ENCODE results near the gene ANXA7.
"Not testable (repeated sequence)": the region's sequence is repeated elsewhere in the genome, so short reads cannot be mapped to it uniquely, and the experiment has no call there.

Gene ANXA7

GRCh38 chr10:73394325-73394724, 19.5 kb downstream of the ANXA7 start:
- H3K4me1 ChIP-seq (ENCODE audit: control extremely low read depth in 1 of 4, control insufficient read depth in 4 of 4, insufficient read depth in 4 of 4, low read length in 3 of 4); DNase-seq; H3K9me3 ChIP-seq (ENCODE audit: control extremely low read depth in 1 of 5, control insufficient read depth in 4 of 5, insufficient read depth in 2 of 5, low read depth in 1 of 5, low read length in 4 of 5); H3K27ac ChIP-seq (ENCODE audit: insufficient read depth in 1 of 2, low read depth in 1 of 2, low read length in 2 of 2, poor library complexity in 1 of 2, severe bottlenecking in 2 of 2); H3K27me3 ChIP-seq (replicated peaks in 2 of 5; ENCODE audit: control insufficient read depth in 4 of 5, insufficient read depth in 5 of 5, low read length in 4 of 5); CTCF ChIA-PET; H3K4me3 ChIP-seq (ENCODE audit: control insufficient read depth in 1 of 7, extremely low read depth in 1 of 7, insufficient read depth in 4 of 7, low read depth in 2 of 7, low read length in 6 of 7): not testable (repeated sequence)
- peaks cover 14 to 58% (median 37%) of the 10 kb centered on the region in 4 experiments for H3K36me3 ChIP-seq (ENCODE audit: control insufficient read depth in 4 of 4, insufficient read depth in 4 of 4, low read length in 3 of 4)
- WGBS (ENCODE audit: insufficient coverage) = 94% methylated on average over 2 of the region's 4 CpGs
- POLR2A ChIA-PET = interaction anchor here (0.9 kb wide), 1 partner anchor 18 kb away, joined by 3 read pairs; no protein-coding TSS in a partner anchor

GRCh38 chr10:73388228-73388627, 25.6 kb downstream of the ANXA7 start:
- CTCF ChIA-PET = no interaction called here
- H3K4me1 ChIP-seq (ENCODE audit: control extremely low read depth in 1 of 4, control insufficient read depth in 4 of 4, insufficient read depth in 4 of 4, low read length in 3 of 4) = no peaks in the 10 kb centered on the region
- H3K27me3 ChIP-seq (replicated peaks in 2 of 5; ENCODE audit: control insufficient read depth in 4 of 5, insufficient read depth in 5 of 5, low read length in 4 of 5) = no peaks in the 10 kb centered on the region
- WGBS (ENCODE audit: insufficient coverage) = 100% methylated on average over 3 of the region's 4 CpGs
- H3K27ac ChIP-seq (ENCODE audit: insufficient read depth in 1 of 2, low read depth in 1 of 2, low read length in 2 of 2, poor library complexity in 1 of 2, severe bottlenecking in 2 of 2) = no peak overlapping the region
- H3K36me3 ChIP-seq (ENCODE audit: control insufficient read depth in 4 of 4, insufficient read depth in 4 of 4, low read length in 3 of 4) = peaks cover 26 to 72% (median 44%) of the 10 kb centered on the region in 4 experiments
- POLR2A ChIA-PET = no interaction called here
- no peak overlapping the region for H3K4me3 ChIP-seq (ENCODE audit: control insufficient read depth in 1 of 7, extremely low read depth in 1 of 7, insufficient read depth in 4 of 7, low read depth in 2 of 7, low read length in 6 of 7)
- no peaks in the 10 kb centered on the region for H3K9me3 ChIP-seq (ENCODE audit: control extremely low read depth in 1 of 5, control insufficient read depth in 4 of 5, insufficient read depth in 2 of 5, low read depth in 1 of 5, low read length in 4 of 5)
- no peak for DNase-seq

- Histone ChIP-seq H3K4me3 (ENCODE audit: control insufficient read depth in 1 of 7, extremely low read depth in 1 of 7, insufficient read depth in 4 of 7, low read depth in 2 of 7, low read length in 6 of 7) (no peak overlapping the region), H3K4me1 (ENCODE audit: control extremely low read depth in 1 of 4, control insufficient read depth in 4 of 4, insufficient read depth in 4 of 4, low read length in 3 of 4) (no peaks in the 10 kb centered on the region), H3K36me3 (ENCODE audit: control insufficient read depth in 4 of 4, insufficient read depth in 4 of 4, low read length in 3 of 4) (peaks cover 32 to 84% (median 52%) of the 10 kb centered on the region in 4 experiments), H3K9me3 (ENCODE audit: control extremely low read depth in 1 of 5, control insufficient read depth in 4 of 5, insufficient read depth in 2 of 5, low read depth in 1 of 5, low read length in 4 of 5) (no peaks in the 10 kb centered on the region), H3K27ac (ENCODE audit: insufficient read depth in 1 of 2, low read depth in 1 of 2, low read length in 2 of 2, poor library complexity in 1 of 2, severe bottlenecking in 2 of 2) (no peak overlapping the region), H3K27me3 (replicated peaks in 2 of 5; ENCODE audit: control insufficient read depth in 4 of 5, insufficient read depth in 5 of 5, low read length in 4 of 5) (no peaks in the 10 kb centered on the region)
- WGBS (ENCODE audit: insufficient coverage) = 100% methylated on average over 7 of the region's 7 CpGs
- DNase-seq = no peak
- CTCF ChIA-PET = interaction anchor here (1.5 kb wide), 1 partner anchor 122 kb away, joined by 3 read pairs; no protein-coding TSS in a partner anchor
- POLR2A ChIA-PET = no interaction called here
Measured at GRCh38 chr10:73386583-73386982, 27.3 kb downstream of the ANXA7 start.

- 83% methylated on average over 1 of the region's 1 CpG for WGBS (ENCODE audit: insufficient coverage)
- H3K9me3 ChIP-seq (ENCODE audit: control extremely low read depth in 1 of 5, control insufficient read depth in 4 of 5, insufficient read depth in 2 of 5, low read depth in 1 of 5, low read length in 4 of 5) = no peaks in the 10 kb centered on the region
- H3K27me3 ChIP-seq (replicated peaks in 2 of 5; ENCODE audit: control insufficient read depth in 4 of 5, insufficient read depth in 5 of 5, low read length in 4 of 5) = no peaks in the 10 kb centered on the region
- ChIA-PET CTCF (interaction anchor here (1.4 to 1.6 kb wide), 2 partner anchors 22 to 115 kb away, joined by 3 to 4 read pairs; no protein-coding TSS in a partner anchor), POLR2A (no interaction called here)
- DNase-seq = peak in 2 of 3 donors; percentile 14 to 23
- no peak overlapping the region for H3K27ac ChIP-seq (ENCODE audit: insufficient read depth in 1 of 2, low read depth in 1 of 2, low read length in 2 of 2, poor library complexity in 1 of 2, severe bottlenecking in 2 of 2)
- peaks cover 28 to 75% (median 54%) of the 10 kb centered on the region in 4 experiments for H3K36me3 ChIP-seq (ENCODE audit: control insufficient read depth in 4 of 4, insufficient read depth in 4 of 4, low read length in 3 of 4)
- H3K4me1 ChIP-seq (ENCODE audit: control extremely low read depth in 1 of 4, control insufficient read depth in 4 of 4, insufficient read depth in 4 of 4, low read length in 3 of 4) = no peaks in the 10 kb centered on the region
- no peak overlapping the region for H3K4me3 ChIP-seq (ENCODE audit: control insufficient read depth in 1 of 7, extremely low read depth in 1 of 7, insufficient read depth in 4 of 7, low read depth in 2 of 7, low read length in 6 of 7)
Measured at GRCh38 chr10:73379064-73379748, 34.7 kb downstream of the ANXA7 start.

GRCh38 chr10:73376679-73377078, 37.2 kb downstream of the ANXA7 start:
- DNase-seq = no peak
- Histone ChIP-seq H3K27me3 (replicated peaks in 2 of 5; ENCODE audit: control insufficient read depth in 4 of 5, insufficient read depth in 5 of 5, low read length in 4 of 5) (no peaks in the 10 kb centered on the region), H3K4me3 (ENCODE audit: control insufficient read depth in 1 of 7, extremely low read depth in 1 of 7, insufficient read depth in 4 of 7, low read depth in 2 of 7, low read length in 6 of 7) (no peak overlapping the region), H3K36me3 (ENCODE audit: control insufficient read depth in 4 of 4, insufficient read depth in 4 of 4, low read length in 3 of 4) (peaks cover 19 to 65% (median 43%) of the 10 kb centered on the region in 4 experiments), H3K27ac (ENCODE audit: insufficient read depth in 1 of 2, low read depth in 1 of 2, low read length in 2 of 2, poor library complexity in 1 of 2, severe bottlenecking in 2 of 2) (no peak overlapping the region), H3K9me3 (ENCODE audit: control extremely low read depth in 1 of 5, control insufficient read depth in 4 of 5, insufficient read depth in 2 of 5, low read depth in 1 of 5, low read length in 4 of 5) (no peaks in the 10 kb centered on the region), H3K4me1 (ENCODE audit: control extremely low read depth in 1 of 4, control insufficient read depth in 4 of 4, insufficient read depth in 4 of 4, low read length in 3 of 4) (no peaks in the 10 kb centered on the region)
- CTCF ChIA-PET = no interaction called here
- WGBS (ENCODE audit: insufficient coverage) = 100% methylated on average over 2 of the region's 3 CpGs
- POLR2A ChIA-PET = no interaction called here

GRCh38 chr10:73368238-73368637, 45.6 kb downstream of the ANXA7 start:
- WGBS (ENCODE audit: insufficient coverage) = 96% methylated on average over 4 of the region's 4 CpGs
- Histone ChIP-seq H3K27ac (ENCODE audit: insufficient read depth in 1 of 2, low read depth in 1 of 2, low read length in 2 of 2, poor library complexity in 1 of 2, severe bottlenecking in 2 of 2) (no peak overlapping the region), H3K4me3 (ENCODE audit: control insufficient read depth in 1 of 7, extremely low read depth in 1 of 7, insufficient read depth in 4 of 7, low read depth in 2 of 7, low read length in 6 of 7) (no peak overlapping the region), H3K4me1 (ENCODE audit: control extremely low read depth in 1 of 4, control insufficient read depth in 4 of 4, insufficient read depth in 4 of 4, low read length in 3 of 4) (no peaks in the 10 kb centered on the region), H3K27me3 (replicated peaks in 2 of 5; ENCODE audit: control insufficient read depth in 4 of 5, insufficient read depth in 5 of 5, low read length in 4 of 5) (no peaks in the 10 kb centered on the region), H3K36me3 (ENCODE audit: control insufficient read depth in 4 of 4, insufficient read depth in 4 of 4, low read length in 3 of 4) (peaks cover 0 to 42% (median 28%) of the 10 kb centered on the region in 4 experiments), H3K9me3 (ENCODE audit: control extremely low read depth in 1 of 5, control insufficient read depth in 4 of 5, insufficient read depth in 2 of 5, low read depth in 1 of 5, low read length in 4 of 5) (no peaks in the 10 kb centered on the region)
- CTCF ChIA-PET = no interaction called here
- POLR2A ChIA-PET = interaction anchor here (1.5 kb wide), 1 partner anchor 10 kb away, joined by 4 read pairs; the partner anchor contains the start of gene CFAP70
- DNase-seq = no peak

- Histone ChIP-seq H3K4me3 (ENCODE audit: control insufficient read depth in 1 of 7, extremely low read depth in 1 of 7, insufficient read depth in 4 of 7, low read depth in 2 of 7, low read length in 6 of 7) (no peak overlapping the region), H3K36me3 (ENCODE audit: control insufficient read depth in 4 of 4, insufficient read depth in 4 of 4, low read length in 3 of 4) (peaks cover 0 to 44% (median 29%) of the 10 kb centered on the region in 4 experiments), H3K4me1 (ENCODE audit: control extremely low read depth in 1 of 4, control insufficient read depth in 4 of 4, insufficient read depth in 4 of 4, low read length in 3 of 4) (no peaks in the 10 kb centered on the region), H3K27ac (ENCODE audit: insufficient read depth in 1 of 2, low read depth in 1 of 2, low read length in 2 of 2, poor library complexity in 1 of 2, severe bottlenecking in 2 of 2) (peak overlapping the region in 1 of 2 experiments; percentile 44), H3K27me3 (replicated peaks in 2 of 5; ENCODE audit: control insufficient read depth in 4 of 5, insufficient read depth in 5 of 5, low read length in 4 of 5) (no peaks in the 10 kb centered on the region), H3K9me3 (ENCODE audit: control extremely low read depth in 1 of 5, control insufficient read depth in 4 of 5, insufficient read depth in 2 of 5, low read depth in 1 of 5, low read length in 4 of 5) (no peaks in the 10 kb centered on the region)
- WGBS (ENCODE audit: insufficient coverage) = 100% methylated on average over 1 of the region's 6 CpGs
- DNase-seq = peak in 2 of 3 donors; percentile 16 to 17
- ChIA-PET POLR2A (no interaction called here), CTCF (no interaction called here)
Measured at GRCh38 chr10:73366381-73367298, 47.2 kb downstream of the ANXA7 start.

All from common myeloid progenitor, CD34-positive (primary cell).